HG03520 (cell line): ENCODE measurements around the gene KPNA4.

ENCODE experiments used
- ATAC-seq: cut with Tn5 transposase; IDR thresholded peaks from one replicate; pipeline ENCODE4 v1.9.1; 2021; ENCODE audit warnings: mild to moderate bottlenecking, moderate library complexity; ENCODE audit not compliant: unreplicated experiment

The KPNA4 gene

GRCh38 chr3:160498202-160498601, 67.2 kb downstream of the KPNA4 start:
- ATAC-seq = no peak

GRCh38 chr3:160490166-160490565, 75.2 kb downstream of the KPNA4 start:
- no peak for ATAC-seq

- no peak for ATAC-seq
Observed at GRCh38 chr3:160486459-160486869, 78.9 kb downstream of the KPNA4 start.

DNA sequence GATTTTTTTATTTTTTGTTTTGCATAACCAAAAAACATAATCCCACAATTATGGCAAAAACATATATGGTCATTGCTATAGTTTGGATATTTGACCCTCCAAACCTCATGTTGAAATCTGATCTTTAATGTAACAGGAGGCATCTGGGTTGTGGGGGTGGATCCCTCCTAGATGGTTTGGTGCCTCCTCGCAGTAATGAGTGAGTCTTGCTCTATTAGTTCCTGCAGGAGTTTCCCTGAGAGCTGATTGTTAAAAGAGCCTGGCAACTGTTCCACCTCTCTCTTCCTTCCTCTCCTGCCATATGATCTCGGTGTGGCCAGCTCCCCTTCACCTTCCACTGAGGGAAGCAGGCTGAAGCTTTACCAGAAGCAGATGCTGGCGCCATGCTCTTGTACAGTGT, 82.6 kb downstream of the KPNA4 start:
- ATAC-seq = no peak

GRCh38 chr3:160481856-160482255, 83.5 kb downstream of the KPNA4 start:
- ATAC-seq = no peak

- ATAC-seq = no peak
Observed at GRCh38 chr3:160480931-160481330, 84.4 kb downstream of the KPNA4 start.

- no peak for ATAC-seq
Observed at GRCh38 chr3:160479376-160479775, 86.0 kb downstream of the KPNA4 start.

DNA sequence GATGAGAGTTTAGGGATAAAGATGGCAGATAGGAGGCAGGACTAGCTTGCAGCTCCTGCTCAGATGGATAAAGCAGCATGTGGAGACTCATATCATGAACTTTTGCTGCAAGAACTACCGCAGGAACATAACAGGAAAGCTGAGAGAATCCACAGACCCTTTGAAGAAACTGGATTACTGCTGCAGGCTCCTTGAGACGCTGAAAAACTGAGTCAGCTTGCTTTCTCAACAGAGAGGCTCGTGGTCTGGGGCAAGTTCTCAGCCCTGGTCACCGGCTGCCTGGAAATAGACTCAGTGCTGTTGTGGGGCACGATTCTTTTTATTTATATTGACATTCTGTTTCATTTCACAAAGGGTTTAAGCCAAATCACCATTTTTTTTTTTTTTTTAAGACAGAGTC, 87.0 kb downstream of the KPNA4 start:
- ATAC-seq = no peak

GRCh38 chr3:160477750-160478149, 87.6 kb downstream of the KPNA4 start:
- ATAC-seq = no peak

DNA sequence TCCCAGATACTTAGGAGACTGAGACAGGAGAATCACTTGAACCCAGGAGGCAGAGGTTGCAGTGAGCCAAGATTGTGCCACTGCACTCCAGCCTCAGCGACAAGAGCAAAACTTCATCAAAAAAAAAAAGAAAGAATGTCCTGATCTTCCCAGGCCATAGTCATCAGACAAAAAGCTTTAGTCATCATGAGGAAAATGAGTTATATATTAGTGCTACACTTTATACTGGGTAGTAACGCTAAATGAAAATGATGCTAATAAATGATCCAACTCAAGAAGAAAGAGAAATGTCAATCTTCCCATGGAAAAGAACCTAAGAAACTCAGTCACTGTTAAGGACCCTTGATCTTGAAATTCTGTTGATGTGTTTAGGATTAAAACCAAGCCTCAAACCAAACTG, 89.5 kb downstream of the KPNA4 start:
- ATAC-seq = no peak

- no peak for ATAC-seq
Observed at GRCh38 chr3:160475153-160475552, 90.2 kb downstream of the KPNA4 start.

- no peak for ATAC-seq
Observed at GRCh38 chr3:160474416-160474838, 90.9 kb downstream of the KPNA4 start.

GRCh38 chr3:160473978-160474377, 91.4 kb downstream of the KPNA4 start:
- ATAC-seq = no peak

GRCh38 chr3:160473221-160473620, 92.2 kb downstream of the KPNA4 start:
- ATAC-seq = no peak

GRCh38 chr3:160472344-160472743, 93.0 kb downstream of the KPNA4 start:
- no peak for ATAC-seq

DNA sequence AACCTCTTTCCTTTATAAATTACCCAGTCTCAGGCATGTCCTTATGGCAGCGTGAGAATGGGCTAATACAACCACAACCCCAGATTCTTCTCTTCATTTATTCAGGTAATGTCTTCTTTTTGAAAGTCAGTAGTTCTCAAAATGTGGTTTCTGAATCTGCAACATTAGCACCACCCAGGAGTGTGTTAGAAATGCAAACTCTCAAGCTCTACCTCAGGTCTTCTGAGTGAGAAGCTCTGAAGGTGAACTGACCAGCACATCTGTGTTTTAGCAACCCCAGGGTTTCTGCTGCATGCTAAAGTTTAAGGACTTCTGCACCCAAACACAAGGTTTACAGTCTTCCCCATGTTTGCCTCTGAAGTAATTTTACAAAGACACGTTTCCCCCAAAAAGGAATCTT, 93.5 kb downstream of the KPNA4 start:
- ATAC-seq = no peak

DNA sequence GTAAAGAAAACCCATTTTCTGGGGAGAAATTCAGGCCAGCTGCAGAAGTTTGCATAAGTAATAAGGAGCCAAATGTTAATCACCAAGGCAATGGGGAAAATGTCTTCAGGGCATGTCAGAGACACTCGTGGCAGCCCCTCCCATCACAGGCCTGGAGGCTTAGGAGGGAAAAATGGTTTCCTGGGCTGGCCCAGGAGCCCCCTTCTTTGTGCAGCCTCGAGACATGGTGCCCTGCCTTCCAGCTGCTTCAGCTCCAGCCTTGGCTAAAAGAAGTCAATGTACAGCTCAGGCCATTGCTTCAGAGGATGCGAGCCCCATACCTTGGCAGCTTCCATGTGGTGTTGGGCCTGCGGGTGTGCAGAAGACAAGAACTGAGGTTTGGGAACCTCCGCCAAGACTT, 95.2 kb downstream of the KPNA4 start:
- ATAC-seq = no peak

- ATAC-seq = no peak
Observed at GRCh38 chr3:160464971-160465370, 100.4 kb downstream of the KPNA4 start.

DNA sequence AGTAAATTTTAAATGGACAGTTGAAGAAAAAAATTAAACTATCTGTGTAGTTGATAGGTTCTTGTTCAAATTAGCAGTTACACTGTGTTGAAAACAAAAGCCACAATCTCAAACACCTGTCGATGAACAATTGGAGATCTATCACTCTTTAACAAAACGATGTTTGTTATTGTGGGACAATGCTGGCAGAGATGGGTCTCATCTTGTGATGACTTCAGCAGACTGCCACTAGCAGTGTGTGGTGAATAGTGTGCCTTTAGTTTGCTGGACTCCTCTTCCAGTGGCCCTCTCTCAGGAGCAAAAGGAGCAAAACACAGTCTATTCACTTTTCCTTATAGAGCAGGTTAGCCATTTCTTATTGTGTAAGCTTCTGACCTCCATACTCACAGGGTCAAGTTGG, 101.0 kb downstream of the KPNA4 start:
- no peak for ATAC-seq

DNA sequence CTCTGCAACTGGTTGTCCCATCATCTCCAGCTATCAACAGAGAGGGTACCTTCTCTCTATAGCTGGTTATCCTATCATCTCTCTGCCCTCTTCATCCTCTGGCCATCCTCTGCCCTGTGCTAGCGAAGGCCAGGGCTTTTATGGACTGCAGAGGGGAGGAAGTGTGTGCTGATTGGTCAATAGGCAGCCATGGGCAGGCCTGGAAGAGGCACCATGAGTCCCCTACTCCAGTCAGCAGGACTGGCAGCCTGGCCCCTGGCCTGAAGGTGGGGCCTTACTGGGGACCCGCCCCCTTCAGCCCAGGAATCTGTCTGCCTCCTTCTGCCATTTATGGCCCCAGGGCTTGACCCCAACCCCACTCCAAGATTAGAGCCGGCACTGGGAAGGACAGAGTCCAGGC, 105.3 kb downstream of the KPNA4 start:
- no peak for ATAC-seq

DNA sequence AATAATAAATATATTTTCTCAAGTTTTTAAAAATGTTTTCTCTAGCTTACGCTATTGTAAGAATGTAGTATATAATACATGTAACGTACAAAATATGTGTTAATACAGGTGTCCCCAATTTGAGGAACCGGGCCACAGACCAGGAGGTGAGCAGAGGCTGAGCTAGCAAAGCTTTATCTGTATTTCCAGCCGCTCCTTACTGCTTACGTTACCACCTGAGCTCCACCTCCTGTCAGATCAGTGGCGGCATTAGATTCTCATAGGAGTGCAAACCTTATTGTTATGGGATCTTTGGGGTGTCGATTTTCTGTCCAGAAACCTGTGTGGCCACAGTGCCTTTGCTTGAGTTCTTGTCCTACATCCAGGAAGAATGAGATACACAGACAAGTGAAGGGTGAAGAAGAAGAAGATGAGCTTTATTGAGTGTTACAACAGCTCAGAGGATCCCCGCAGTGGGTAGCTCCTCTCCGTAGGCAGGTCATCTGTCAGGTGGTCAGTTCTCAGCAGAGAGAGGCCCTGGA, 105.9 kb downstream of the KPNA4 start:
- ATAC-seq = no peak

DNA sequence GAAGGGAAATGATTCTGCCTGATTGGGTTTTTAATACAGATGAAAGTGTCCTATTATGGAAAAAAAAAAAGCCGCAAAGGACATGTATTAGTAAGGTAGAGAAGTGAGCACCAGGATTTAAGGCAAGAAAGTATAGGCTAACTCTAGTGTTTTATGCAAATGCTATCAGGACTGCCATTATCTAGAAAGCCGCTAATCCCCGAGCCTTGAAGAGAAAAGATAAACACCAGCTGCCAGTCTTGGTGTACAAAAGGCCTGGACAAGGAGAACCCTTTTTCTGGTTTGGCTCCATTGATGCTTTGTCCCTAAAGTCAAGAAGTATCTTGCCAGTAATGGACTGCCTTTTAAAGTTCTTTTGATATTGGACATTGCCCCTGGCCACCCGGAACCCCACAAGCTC, 107.2 kb downstream of the KPNA4 start:
- no peak for ATAC-seq

DNA sequence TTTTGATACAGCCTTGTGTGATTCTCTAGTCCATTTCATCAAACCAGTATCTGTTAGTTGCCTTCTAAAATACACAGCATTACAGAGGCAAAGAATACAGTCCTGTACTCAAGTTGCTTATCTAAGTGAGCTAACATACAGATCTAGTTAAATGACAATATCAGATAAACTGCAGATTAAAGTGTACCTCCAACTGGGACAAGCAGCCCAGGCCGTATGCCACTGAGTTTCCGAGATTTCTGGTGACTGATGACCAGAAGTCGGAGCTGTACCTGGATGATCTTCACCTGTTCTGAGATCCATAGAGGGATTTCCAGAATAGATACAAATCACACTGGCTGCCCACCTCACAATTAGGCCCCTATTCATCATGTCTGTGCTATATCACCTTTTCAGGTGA, 109.5 kb downstream of the KPNA4 start:
- ATAC-seq = no peak

GRCh38 chr3:160454995-160455394, 110.4 kb downstream of the KPNA4 start:
- no peak for ATAC-seq
